ENCODE data around the gene FOXS1.

- peak; percentile 100 for TF ChIP-seq CTCF (IDR thresholded peaks at IDR 0.05; ENCODE audit: borderline replicate concordance, extremely low read depth, low read length, poor library complexity, severe bottlenecking)
- no peak for TF ChIP-seq EZH2 (IDR thresholded peaks at IDR 0.05; ENCODE audit: borderline replicate concordance, low read depth, low read length, severe bottlenecking)
These were observed 22.7 kb downstream of the FOXS1 start for GRCh38 chr20:31822421-31823330.
